Activated CD4-positive, alpha-beta T cell treated with anti-CD3 and anti-CD28 coated beads, Interleukin-2, Interleukin-4, amounts not matched to agents 100 ng/mL and 50 ng/mL, durations not matched to agents 16 hours and 8 hours (primary cell): ENCODE results near the gene OGG1.

Source experiments
- DNase-seq: peaks from one replicate; pipeline ENCODE4 v3.0.0-alpha.2; 2020; ENCODE audit warnings: low spot score

Gene OGG1

GRCh38 chr3:9727743-9728142, 22.0 kb upstream of the OGG1 start:
- no peak for DNase-seq

DNA sequence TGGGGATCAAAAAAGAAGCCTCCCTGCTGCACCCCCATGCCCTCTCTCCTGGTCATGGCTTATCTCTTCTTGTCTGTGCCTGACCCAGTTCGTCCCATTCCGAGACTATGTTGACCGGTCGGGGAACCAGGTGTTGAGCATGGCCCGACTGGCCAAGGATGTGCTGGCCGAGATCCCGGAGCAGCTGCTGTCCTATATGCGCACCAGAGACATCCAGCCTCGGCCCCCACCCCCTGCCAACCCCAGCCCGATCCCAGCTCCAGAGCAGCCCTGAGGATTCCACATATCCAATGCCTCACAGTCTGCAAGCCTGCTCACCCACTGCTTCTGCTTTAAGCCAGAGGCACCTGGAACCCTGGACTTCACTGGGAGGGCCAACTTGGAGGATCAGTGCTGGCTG, 20.3 kb upstream of the OGG1 start:
- DNase-seq: no peak

- no peak for DNase-seq
These were observed 19.0 kb upstream of the OGG1 start for GRCh38 chr3:9730657-9731205.

- peak; percentile 100 for DNase-seq
These were observed 18.3 kb upstream of the OGG1 start, which contains the start of gene BRPF1 for GRCh38 chr3:9731206-9732079. TSS of gene BRPF1 (plus strand) at chr3:9731735. CDS start at chr3:9734141, 2,406 bp downstream.

DNA sequence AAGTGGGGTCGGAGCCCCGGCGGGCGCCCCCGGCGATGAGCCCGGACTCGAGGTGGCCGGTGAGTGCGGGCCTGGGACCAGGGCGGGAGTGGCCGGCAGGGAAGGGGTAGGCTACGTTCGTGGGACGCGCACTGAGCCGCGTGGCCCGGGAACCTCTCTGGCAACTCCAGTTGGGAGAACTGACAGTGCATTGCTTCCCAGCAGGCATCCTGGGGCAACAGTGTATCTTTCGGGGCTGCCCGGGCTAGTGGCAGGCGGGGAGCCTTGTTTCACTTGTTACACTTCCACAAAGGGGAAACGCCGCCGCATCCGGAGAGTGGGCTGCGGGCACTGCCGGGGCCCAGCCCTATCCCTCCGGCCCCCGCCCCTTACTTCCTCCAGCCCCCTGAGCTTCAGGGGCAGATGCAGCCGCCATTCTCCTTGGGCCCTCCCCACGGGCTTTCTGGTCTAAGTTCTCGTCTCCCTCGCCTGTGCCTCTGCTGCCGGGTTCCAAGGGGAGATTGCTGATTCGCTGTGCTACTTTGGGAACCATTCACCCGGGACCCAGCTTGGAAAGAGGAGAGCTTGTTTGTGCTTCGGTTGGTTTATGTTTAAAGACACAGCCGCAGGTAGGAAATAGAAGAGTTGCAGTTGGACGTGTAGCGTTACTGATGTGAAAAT, 17.5 kb upstream of the OGG1 start:
- no peak for DNase-seq

DNA sequence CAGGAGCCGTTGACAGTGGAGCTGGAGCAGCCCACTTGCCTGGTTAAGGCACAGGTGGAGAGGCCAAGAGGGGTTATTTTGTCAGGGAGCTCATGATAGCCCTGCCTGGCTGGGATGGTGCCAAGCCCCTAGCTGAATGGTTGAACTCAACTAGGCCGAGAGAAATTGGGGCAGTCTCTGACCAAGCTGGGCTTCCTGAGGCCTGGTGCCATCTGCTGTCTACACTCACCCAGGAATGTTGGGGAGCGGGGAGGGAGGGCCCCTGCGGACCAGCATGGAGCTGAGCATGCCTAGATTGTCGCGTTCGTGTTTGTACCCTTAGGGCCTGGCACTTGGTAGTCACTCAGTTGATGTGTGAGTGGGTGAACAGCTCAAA, 17.0 kb upstream of the OGG1 start:
- DNase-seq: no peak

- no peak for DNase-seq
These were observed 12.9 kb upstream of the OGG1 start for GRCh38 chr3:9736831-9737230.

DNA sequence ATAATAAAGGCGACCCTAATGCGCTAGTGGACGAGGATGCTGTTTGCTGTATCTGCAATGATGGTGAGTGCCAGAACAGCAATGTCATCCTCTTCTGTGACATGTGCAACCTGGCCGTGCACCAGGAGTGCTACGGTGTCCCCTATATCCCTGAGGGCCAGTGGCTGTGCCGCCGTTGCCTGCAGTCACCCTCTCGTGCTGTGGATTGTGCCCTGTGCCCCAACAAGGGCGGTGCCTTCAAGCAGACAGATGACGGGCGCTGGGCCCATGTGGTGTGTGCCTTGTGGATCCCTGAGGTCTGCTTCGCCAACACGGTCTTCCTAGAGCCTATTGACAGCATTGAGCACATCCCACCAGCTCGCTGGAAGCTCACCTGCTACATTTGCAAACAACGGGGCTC, 10.6 kb upstream of the OGG1 start:
- no peak for DNase-seq

GRCh38 chr3:9742560-9742959, 7.2 kb upstream of the OGG1 start:
- no peak for DNase-seq

DNA sequence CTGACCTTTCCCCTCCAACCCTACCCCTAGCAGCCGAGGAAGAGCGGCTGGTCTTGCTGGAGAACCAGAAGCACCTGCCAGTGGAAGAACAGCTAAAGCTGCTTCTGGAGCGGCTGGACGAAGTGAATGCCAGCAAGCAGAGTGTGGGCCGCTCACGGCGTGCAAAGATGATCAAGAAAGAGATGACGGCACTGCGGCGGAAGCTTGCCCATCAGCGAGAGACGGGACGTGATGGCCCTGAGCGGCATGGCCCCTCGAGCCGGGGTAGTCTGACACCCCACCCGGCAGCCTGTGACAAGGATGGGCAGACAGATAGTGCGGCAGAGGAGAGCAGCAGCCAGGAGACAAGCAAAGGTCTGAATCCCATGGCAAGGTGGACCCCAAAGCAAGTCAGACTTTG, 6.2 kb upstream of the OGG1 start:
- DNase-seq: no peak

DNA sequence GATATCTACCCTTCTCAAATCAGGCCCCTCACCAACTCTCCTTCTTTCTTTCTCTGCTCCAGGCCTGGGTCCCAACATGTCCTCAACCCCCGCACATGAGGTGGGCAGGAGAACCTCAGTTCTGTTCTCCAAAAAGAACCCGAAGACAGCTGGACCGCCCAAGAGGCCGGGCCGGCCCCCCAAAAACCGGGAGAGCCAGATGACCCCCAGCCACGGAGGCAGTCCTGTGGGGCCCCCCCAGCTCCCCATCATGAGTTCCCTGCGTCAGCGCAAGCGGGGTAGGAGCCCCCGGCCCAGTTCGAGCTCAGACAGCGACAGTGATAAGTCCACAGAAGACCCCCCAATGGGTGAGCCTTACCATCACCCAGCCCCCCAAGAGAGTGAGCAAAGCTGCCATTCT, 5.6 kb upstream of the OGG1 start:
- DNase-seq: no peak

- DNase-seq: no peak
These were observed 4.2 kb upstream of the OGG1 start for GRCh38 chr3:9745521-9745920.

DNA sequence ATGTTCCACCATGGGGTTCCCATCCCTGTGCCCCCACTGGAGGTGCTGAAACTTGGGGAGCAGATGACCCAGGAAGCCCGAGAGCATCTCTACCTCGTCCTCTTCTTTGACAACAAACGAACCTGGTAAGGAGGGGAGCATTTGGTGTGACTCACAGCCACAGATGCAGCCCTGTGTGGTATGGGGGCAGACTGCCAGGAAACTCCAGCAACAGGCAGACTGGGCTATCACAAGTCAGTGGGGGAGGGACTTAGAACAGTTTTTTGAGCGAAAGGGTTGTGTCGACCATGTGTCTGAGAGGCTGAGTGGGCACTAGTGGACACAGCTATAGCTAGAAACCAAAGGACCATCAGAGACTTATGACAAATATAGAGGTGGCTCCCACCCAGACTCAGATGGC, 3.4 kb upstream of the OGG1 start:
- no peak for DNase-seq

DNA sequence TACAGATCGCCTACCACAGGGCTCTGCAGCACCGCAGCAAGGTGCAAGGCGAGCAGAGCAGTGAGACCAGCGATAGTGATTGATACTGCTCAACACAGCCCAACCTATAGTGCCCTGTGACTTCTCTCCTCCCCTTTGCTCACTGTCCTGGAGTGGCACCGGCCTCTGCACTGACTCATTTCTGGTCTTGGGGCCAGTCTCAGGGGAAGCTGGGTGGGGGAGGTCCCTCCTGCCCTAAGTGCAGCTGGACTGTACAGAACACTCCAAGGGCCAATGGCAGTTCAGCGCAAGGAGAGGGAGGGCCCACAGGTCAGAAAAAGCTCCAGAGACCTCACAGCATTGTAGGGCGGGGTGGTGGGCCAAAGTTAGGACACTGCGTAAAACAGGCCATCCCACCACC, 2.5 kb upstream of the OGG1 start:
- no peak for DNase-seq

DNA sequence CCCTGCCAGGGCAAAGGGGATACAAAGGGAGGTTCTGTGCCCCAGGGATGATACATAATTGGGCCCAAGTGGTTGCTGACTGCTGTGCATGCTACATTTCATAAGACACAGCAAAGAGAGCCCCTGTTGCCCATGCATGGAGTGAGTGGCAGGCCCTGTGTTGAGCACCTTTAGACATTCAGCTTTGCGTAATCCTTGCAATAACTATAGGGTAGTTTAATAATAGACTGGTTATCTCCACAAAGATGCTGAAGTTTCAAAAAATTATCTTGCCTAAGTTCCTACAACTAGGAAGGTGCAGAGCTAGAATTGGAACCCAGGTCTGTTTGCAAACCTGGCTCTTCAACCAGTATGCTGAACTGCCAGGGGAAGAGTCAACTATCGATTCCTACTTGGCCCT, 1.7 kb upstream of the OGG1 start:
- no peak for DNase-seq

- no peak for DNase-seq
These were observed 482 bp upstream of the OGG1 start for GRCh38 chr3:9749296-9749644.

DNA sequence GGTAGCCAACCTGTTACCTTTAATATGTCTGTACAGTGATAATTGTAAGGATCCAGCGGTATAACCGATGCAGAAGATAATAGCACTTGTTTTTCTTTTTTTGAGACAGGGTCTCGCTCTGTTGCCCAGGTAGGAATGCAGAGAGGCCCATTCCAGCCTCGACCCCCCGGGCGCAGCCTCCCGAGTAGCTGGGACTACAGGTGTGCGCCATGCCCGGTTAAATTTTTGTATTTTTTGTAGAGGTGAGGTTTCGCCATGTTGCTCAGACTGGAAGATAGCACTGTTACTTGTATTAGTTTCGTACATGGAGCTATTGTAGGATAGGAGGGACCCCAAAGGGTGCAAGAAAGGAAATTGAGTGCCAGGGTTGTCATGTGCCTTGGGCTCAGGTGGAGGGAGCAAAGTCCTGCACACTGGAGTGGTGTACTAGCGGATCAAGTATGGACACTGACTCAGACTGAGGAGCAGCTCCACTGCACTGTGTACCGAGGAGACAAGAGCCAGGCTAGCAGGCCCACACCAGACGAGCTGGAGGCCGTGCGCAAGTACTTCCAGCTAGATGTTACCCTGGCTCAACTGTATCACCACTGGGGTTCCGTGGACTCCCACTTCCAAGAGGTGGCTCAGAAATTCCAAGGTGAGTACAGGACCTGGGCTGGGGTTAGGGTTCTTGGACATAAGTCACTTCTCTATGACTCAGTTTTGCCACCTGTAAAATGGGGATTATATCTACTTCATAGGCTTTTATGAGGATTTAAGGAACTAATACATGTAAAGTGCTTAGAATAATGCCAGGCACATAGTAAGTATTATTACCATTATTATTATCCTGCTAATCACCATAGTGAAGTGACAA, 1.0 kb downstream of the OGG1 start:
- DNase-seq: no peak

GRCh38 chr3:9754678-9755077, 4.9 kb downstream of the OGG1 start:
- no peak for DNase-seq

GRCh38 chr3:9757427-9757826, 7.7 kb downstream of the OGG1 start:
- no peak for DNase-seq

DNA sequence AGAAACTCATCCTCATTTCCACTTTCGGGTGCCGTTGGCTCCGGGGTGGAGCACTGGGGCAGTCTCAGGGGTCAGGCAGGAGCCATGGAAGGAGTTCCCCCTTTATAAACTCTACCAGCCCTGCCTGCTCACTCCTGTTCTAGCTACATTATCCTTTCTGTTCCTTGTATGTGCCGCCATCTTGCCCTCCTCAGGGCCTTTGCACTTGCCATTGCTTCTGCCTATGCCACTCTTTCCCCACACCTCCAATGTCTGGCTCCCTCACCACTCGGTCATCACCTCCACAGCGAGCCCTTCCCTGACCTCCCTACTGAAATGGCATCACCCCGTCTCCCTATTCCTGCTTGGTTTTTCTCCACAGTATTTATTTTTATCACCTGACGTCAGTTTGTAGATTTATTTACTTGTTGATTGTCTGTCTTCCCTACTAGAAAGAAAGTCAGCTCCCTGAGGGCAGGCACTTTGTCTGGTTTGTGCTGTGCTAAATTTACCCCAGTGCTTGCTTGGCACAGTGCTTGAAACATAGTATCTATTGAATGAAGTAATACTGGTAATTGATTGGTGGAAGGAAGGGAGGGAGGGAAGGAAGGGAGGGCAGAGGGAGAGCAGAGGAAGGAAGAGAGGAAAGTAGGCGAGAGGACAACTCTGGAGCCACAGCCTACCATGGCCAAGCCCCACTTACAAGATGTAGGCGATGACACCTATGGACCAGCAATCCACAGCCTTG, 11.2 kb downstream of the OGG1 start:
- no peak for DNase-seq

GRCh38 chr3:9761919-9762318, 12.2 kb downstream of the OGG1 start:
- DNase-seq: no peak

GRCh38 chr3:9762871-9763270, 13.1 kb downstream of the OGG1 start:
- DNase-seq: no peak
